Fibroblast of mammary gland (primary cell): Measurements from ENCODE around the gene SESN1.
"Not testable (repeated sequence)": the region's sequence is repeated elsewhere in the genome, so short reads cannot be mapped to it uniquely, and the experiment has no call there.

Source experiments
- DNase-seq: peaks from one replicate; pipeline ENCODE4 v3.0.0-alpha.2; 2010; ENCODE audit warnings: low read depth
- H3K4me3 ChIP-seq: 2 replicates; pipeline ENCODE4 v1.5.1; 2011; ENCODE audit warnings: low read depth, mild to moderate bottlenecking, low read length, moderate library complexity; ENCODE audit not compliant: control insufficient read depth
- TF ChIP-seq, protein P1 (sequence below): conservative IDR thresholded peaks from 2 replicates; pipeline ENCODE4 v1.5.1; 2011; ENCODE audit warnings: low read depth, low read length, inconsistent platforms; ENCODE audit not compliant: control insufficient read depth, insufficient read depth

SESN1 gene

DNA sequence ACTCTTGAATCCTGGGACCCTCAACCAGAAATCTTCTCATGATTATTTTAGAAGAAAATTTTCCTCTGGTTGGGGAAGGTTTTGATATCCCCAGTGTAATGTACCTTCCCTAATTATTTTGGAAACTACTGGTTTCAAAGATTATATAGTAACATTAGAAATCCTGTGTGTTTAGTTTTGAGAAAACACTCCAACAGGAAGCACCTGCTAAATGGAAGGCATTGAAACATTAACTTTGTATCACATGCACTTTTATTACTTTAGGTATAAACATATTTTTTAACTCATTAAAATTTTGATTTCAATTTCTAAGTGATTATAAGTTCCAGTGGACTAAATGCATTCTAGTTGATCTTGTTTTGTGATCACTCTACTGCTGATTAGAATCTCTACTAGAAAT lies 109.3 kb downstream of the SESN1 start:
- H3K4me3 ChIP-seq: no peak overlapping the region
- no peak for DNase-seq
- TF ChIP-seq, protein P1, sequence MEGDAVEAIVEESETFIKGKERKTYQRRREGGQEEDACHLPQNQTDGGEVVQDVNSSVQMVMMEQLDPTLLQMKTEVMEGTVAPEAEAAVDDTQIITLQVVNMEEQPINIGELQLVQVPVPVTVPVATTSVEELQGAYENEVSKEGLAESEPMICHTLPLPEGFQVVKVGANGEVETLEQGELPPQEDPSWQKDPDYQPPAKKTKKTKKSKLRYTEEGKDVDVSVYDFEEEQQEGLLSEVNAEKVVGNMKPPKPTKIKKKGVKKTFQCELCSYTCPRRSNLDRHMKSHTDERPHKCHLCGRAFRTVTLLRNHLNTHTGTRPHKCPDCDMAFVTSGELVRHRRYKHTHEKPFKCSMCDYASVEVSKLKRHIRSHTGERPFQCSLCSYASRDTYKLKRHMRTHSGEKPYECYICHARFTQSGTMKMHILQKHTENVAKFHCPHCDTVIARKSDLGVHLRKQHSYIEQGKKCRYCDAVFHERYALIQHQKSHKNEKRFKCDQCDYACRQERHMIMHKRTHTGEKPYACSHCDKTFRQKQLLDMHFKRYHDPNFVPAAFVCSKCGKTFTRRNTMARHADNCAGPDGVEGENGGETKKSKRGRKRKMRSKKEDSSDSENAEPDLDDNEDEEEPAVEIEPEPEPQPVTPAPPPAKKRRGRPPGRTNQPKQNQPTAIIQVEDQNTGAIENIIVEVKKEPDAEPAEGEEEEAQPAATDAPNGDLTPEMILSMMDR: no peak

GRCh38 chr6:108983151-108983550 lies 111.5 kb downstream of the SESN1 start:
- peak; percentile 32 for DNase-seq
- H3K4me3 ChIP-seq: no peak overlapping the region
- TF ChIP-seq, protein P1: no peak

GRCh38 chr6:108982154-108983113 lies 112.2 kb downstream of the SESN1 start:
- TF ChIP-seq, protein P1: no peak
- DNase-seq: no peak
- H3K4me3 ChIP-seq: no peak overlapping the region

GRCh38 chr6:108978638-108979037 lies 116.0 kb downstream of the SESN1 start:
- H3K4me3 ChIP-seq, DNase-seq: not testable (repeated sequence)

DNA sequence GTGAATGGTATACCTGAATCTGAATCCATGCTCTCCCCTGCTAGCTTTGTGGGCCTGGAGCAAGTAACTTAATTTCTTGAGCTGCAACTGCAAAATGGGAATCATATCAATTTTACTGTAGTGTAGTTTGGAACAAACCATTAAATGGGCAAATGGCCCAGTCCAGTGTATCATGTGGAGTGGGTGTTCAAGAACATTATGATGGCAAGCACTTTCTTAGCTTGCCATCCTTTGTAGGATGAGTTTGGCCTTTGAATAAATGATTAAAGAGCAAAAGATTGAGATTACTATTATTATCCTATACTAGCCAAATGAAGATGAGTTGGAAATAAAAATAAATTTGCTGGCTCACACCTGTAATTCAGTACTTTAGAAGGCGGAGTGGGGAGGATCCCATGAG lies 120.4 kb downstream of the SESN1 start:
- H3K4me3 ChIP-seq: no peak overlapping the region
- no peak for DNase-seq
- TF ChIP-seq, protein P1: no peak

- no peak for DNase-seq
- H3K4me3 ChIP-seq: no peak overlapping the region
- TF ChIP-seq, protein P1: no peak
These were observed 124.9 kb downstream of the SESN1 start for GRCh38 chr6:108969776-108970175.
